Measurements from ENCODE around the gene LHFPL4.

LHFPL4 gene

GRCh38 chr3:9468460-9468859 is 85.2 kb downstream of the LHFPL4 start:
- DNase-seq, result no peak

GRCh38 chr3:9467451-9467850 is 86.2 kb downstream of the LHFPL4 start:
- DNase-seq, result no peak

GRCh38 chr3:9455596-9456131 is 98.0 kb downstream of the LHFPL4 start:
- DNase-seq, result no peak

GRCh38 chr3:9452417-9452816 is 101.2 kb downstream of the LHFPL4 start:
- no peak for DNase-seq

GRCh38 chr3:9450991-9451390 is 102.6 kb downstream of the LHFPL4 start:
- DNase-seq, result no peak

GRCh38 chr3:9450126-9450525 is 103.5 kb downstream of the LHFPL4 start:
- DNase-seq, result no peak

- DNase-seq, result no peak
Measured at GRCh38 chr3:9448643-9449042, 105.0 kb downstream of the LHFPL4 start.
